Endothelial cell (in vitro differentiated cells): ENCODE measurements around the gene RSF1. TPM values are rescaled to one million over a fixed set of nuclear protein-coding genes. Genes with fewer than 3 reads are reported as not detected.
"Not testable (repeated sequence)": the region's sequence is repeated elsewhere in the genome, so short reads cannot be mapped to it uniquely, and the experiment has no call there.

ENCODE experiments used
- DNase-seq: peaks from one replicate; pipeline ENCODE4 v3.0.0; 2021; ENCODE audit warnings: low spot score
- H3K27ac Mint-ChIP-seq: one replicate; pipeline ENCODE4 v1.8.0; 2021; ENCODE audit warnings: mixed read lengths, inconsistent platforms; ENCODE audit not compliant: unreplicated experiment
- H3K27me3 Mint-ChIP-seq: one replicate; pipeline ENCODE4 v1.8.0; 2021; ENCODE audit warnings: mild to moderate bottlenecking, moderate library complexity, mixed read lengths, inconsistent platforms; ENCODE audit not compliant: unreplicated experiment
- H3K36me3 Mint-ChIP-seq: one replicate; pipeline ENCODE4 v1.8.0; 2021; ENCODE audit warnings: mild to moderate bottlenecking, low read depth, mixed read lengths, inconsistent platforms; ENCODE audit not compliant: unreplicated experiment
- H3K4me1 Mint-ChIP-seq: one replicate; pipeline ENCODE4 v1.8.0; 2021; ENCODE audit warnings: mild to moderate bottlenecking, mixed read lengths, inconsistent platforms; ENCODE audit not compliant: unreplicated experiment
- H3K4me3 Mint-ChIP-seq: one replicate; pipeline ENCODE4 v1.8.0; 2021; ENCODE audit warnings: mild to moderate bottlenecking, mixed read lengths, inconsistent platforms; ENCODE audit not compliant: unreplicated experiment
- H3K9me3 Mint-ChIP-seq: one replicate; pipeline ENCODE4 v1.8.0; 2021; ENCODE audit warnings: mixed read lengths, inconsistent platforms; ENCODE audit not compliant: unreplicated experiment
- total RNA-seq: library from RNA; stranded (reverse); fragmentation: NEBNext Ultra II Directional; extraction: Animal tissue kit (Norgen Biotek cat#: 25700); gene quantifications from one replicate; pipeline ENCODE4 v1.2.1, GENCODE V29; 2021; ENCODE audit not compliant: unreplicated experiment
- TF ChIP-seq, protein P1 (sequence below): fragments of 200-600 bp; sonication (generic); IDR thresholded peaks from one replicate; pipeline ENCODE4 v1.5.0; 2021; ENCODE audit warnings: antibody characterized with exemption; ENCODE audit not compliant: unreplicated experiment

The RSF1 gene
- total RNA-seq, 1 donor from 2014 or later = 73.7 TPM

- Mint-ChIP-seq H3K27me3 (no peaks in the 10 kb centered on the region), H3K4me1 (peaks cover 14% of the 10 kb centered on the region), H3K9me3 (no peaks in the 10 kb centered on the region), H3K27ac (peak within 1 kb of the TSS; percentile 88), H3K36me3 (no peaks in the 10 kb centered on the region), H3K4me3 (peak within 1 kb of the TSS; percentile 96)
- DNase-seq = peak; percentile 56
- TF ChIP-seq, protein P1, sequence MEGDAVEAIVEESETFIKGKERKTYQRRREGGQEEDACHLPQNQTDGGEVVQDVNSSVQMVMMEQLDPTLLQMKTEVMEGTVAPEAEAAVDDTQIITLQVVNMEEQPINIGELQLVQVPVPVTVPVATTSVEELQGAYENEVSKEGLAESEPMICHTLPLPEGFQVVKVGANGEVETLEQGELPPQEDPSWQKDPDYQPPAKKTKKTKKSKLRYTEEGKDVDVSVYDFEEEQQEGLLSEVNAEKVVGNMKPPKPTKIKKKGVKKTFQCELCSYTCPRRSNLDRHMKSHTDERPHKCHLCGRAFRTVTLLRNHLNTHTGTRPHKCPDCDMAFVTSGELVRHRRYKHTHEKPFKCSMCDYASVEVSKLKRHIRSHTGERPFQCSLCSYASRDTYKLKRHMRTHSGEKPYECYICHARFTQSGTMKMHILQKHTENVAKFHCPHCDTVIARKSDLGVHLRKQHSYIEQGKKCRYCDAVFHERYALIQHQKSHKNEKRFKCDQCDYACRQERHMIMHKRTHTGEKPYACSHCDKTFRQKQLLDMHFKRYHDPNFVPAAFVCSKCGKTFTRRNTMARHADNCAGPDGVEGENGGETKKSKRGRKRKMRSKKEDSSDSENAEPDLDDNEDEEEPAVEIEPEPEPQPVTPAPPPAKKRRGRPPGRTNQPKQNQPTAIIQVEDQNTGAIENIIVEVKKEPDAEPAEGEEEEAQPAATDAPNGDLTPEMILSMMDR = no peak
Measured at GRCh38 chr11:77637345-77638165, 183.0 kb downstream of the RSF1 start, which contains the start of gene CLNS1A. TSS of gene CLNS1A (minus strand) at chr11:77637794. CDS start at chr11:77637714, 80 bp downstream.

GRCh38 chr11:77636731-77637344, 183.7 kb downstream of the RSF1 start:
- no peak overlapping the region for H3K27ac Mint-ChIP-seq
- no peak for DNase-seq

DNA sequence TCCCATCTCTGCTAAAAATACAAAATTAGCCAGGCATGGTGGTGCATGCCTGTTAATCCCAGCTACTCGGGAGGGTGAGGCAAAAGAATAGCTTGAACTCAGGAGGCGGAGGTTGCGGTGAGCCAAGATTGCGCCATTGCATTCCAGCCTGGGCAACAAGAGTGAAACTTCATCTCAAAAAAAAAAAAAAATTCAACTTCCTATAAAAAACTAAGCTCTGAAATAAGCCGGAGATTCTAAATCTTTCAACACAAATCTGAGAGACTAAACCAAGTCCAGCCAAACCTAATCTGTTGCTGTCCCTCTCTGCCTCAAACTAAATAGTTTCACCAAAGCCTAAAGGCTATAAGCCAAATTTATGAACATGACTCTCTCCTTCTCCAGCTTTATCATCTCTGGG, 186.6 kb downstream of the RSF1 start:
- H3K27ac Mint-ChIP-seq, H3K36me3 Mint-ChIP-seq, DNase-seq, H3K4me3 Mint-ChIP-seq, H3K27me3 Mint-ChIP-seq, H3K9me3 Mint-ChIP-seq: not testable (repeated sequence)
- H3K4me1 Mint-ChIP-seq = peaks cover 14% of the 10 kb centered on the region

More at GRCh38 chr11:77636731-77637344, 183.7 kb downstream of the RSF1 start:
- TF ChIP-seq, protein P1 = no peak
- no peaks in the 10 kb centered on the region for H3K27me3 Mint-ChIP-seq
- H3K36me3 Mint-ChIP-seq = no peaks in the 10 kb centered on the region
- H3K9me3 Mint-ChIP-seq = no peaks in the 10 kb centered on the region
- peaks cover 14% of the 10 kb centered on the region for H3K4me1 Mint-ChIP-seq
- H3K4me3 Mint-ChIP-seq = peak overlapping the region; percentile 96

DNA sequence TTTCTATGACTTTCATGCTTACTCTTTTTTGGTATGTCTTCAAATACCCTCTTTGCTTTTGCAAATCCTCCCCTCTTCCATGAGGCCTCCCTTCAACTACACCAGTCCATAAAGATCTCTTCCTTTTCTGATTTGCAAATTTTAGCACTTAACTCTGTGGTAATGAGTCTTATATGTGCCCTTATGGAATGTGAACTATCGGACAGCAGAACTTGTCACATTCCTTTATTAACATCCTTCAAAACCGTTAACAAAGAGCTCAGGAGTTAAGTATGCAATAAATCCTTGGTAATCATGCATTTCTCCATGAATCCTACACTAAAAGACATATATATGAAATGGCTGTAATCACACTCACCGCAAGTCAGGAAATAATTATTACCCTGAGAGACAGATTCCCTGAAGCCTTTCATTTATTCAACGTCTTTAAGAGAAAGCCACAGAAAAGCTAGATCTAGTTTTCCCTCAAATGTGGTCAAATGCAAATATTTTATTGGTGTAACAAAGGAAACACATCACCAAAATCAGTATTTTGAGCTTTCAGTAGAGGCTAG, 190.3 kb downstream of the RSF1 start:
- Mint-ChIP-seq H3K36me3 (peaks cover 8% of the 10 kb centered on the region), H3K27ac (no peak overlapping the region), H3K4me3 (no peak overlapping the region), H3K9me3 (no peaks in the 10 kb centered on the region), H3K4me1 (peaks cover 5% of the 10 kb centered on the region), H3K27me3 (no peaks in the 10 kb centered on the region)
- TF ChIP-seq, protein P1 = no peak
- no peak for DNase-seq

DNA sequence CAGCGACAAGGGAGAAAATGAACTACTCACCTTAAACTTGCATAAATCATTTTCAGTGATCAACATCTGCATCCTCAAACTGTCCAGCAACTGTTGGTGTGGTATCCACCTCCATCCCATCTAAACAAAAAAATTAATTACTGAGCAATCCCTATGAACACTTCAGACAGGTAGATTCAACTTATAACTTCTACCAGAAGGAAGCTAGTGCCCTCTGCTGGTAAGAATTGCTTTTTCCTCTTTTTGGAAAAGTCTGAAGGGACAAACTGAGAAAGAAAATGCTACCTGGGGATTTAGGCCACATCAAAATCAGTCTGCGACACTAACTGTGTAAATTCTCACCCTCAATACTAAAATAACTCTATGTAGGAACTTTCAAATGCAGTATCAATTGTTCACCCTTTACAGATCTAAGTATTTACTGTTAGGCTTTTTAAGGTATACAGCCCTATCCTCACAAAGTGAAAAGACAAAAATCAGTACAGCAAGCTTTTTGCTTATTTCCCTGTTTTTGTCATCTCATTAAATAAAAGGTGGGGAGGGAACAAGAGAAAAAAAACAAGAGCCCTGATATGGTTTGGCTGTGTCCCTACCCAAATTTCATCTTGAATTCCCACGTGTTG, 200.8 kb downstream of the RSF1 start:
- TF ChIP-seq, protein P1 = peak; percentile 69
- Mint-ChIP-seq H3K36me3 (peaks cover 10% of the 10 kb centered on the region), H3K4me3 (no peak overlapping the region), H3K27me3 (no peaks in the 10 kb centered on the region), H3K27ac (no peak overlapping the region), H3K9me3 (no peaks in the 10 kb centered on the region), H3K4me1 (no peaks in the 10 kb centered on the region)
- peak; percentile 33 for DNase-seq
